IMR-90 (cell line): Measurements from ENCODE around the gene FSTL5. TPM values are rescaled to one million over a fixed set of nuclear protein-coding genes. Genes with fewer than 3 reads are reported as not detected.

Experiments
- ATAC-seq: fragments of 200-7000 bp; cut with Tn5 transposase; 2 replicates; pipeline ENCODE4 v1.9.1; 2020; ENCODE audit warnings: low read depth, mild to moderate bottlenecking, moderate library complexity
- BruUV-seq: library from RNA; stranded (reverse); fragments of 400-500 nt; replicated peaks from 2 replicates; lab custom pipeline; 2021; lab: Mats Ljungman, UMichigan
- CTCF ChIA-PET: fragments of 300-600 bp; formaldehyde crosslinking; extraction: SDS; loops from one replicate; lab custom pipeline; 2021; ENCODE audit warnings: antibody characterized with exemption; lab: Yijun Ruan, JAX
- POLR2A ChIA-PET: fragments of 300-600 bp; sonication (Branson Sonifier 250); formaldehyde crosslinking; loops from one replicate; lab custom pipeline; 2022; ENCODE audit warnings: antibody characterized with exemption; ENCODE audit not compliant: unreplicated experiment; lab: Charles Lee
- DNase-seq: peaks from one replicate; pipeline ENCODE4 v3.0.0; 2013
- H2AFZ ChIP-seq: replicated peaks from 2 replicates; pipeline ENCODE3; 2013; ENCODE audit warnings: low read length, mild to moderate bottlenecking; ENCODE audit not compliant: poor library complexity
- H2AK5ac ChIP-seq: 2 replicates; pipeline ENCODE4 v1.6.1; 2013; ENCODE audit warnings: low read depth, low read length, inconsistent platforms
- H2AK9ac ChIP-seq: replicated peaks from 2 replicates; pipeline ENCODE3; 2013; ENCODE audit warnings: mild to moderate bottlenecking, low read depth, low read length, moderate library complexity; ENCODE audit not compliant: poor library complexity
- H2BK120ac ChIP-seq: 2 replicates; pipeline ENCODE4 v1.6.1; 2013; ENCODE audit warnings: low read depth, low read length, inconsistent platforms
- H2BK15ac ChIP-seq: 3 replicates; pipeline ENCODE4 v1.6.1; 2013; ENCODE audit warnings: low read depth, low read length, inconsistent platforms
- H2BK20ac ChIP-seq: 2 replicates; pipeline ENCODE4 v1.6.1; 2013; ENCODE audit warnings: low read depth, mild to moderate bottlenecking, inconsistent platforms, low read length, moderate library complexity
- H2BK5ac ChIP-seq: 2 replicates; pipeline ENCODE4 v1.6.1; 2013; ENCODE audit warnings: mild to moderate bottlenecking, low read depth, low read length, inconsistent platforms; ENCODE audit not compliant: poor library complexity, severe bottlenecking
- H3K14ac ChIP-seq: replicated peaks from 2 replicates; pipeline ENCODE4 v1.6.1; 2013; ENCODE audit warnings: low read depth, low read length, inconsistent platforms
- H3K18ac ChIP-seq: 2 replicates; pipeline ENCODE4 v1.6.1; 2013; ENCODE audit warnings: low read depth, low read length, control low read depth
- H3K23ac ChIP-seq: 2 replicates; pipeline ENCODE4 v1.6.1; 2013; ENCODE audit warnings: low read depth, low read length, inconsistent platforms
- H3K27ac ChIP-seq: 2 replicates; pipeline ENCODE4 v1.5.1; 2013; ENCODE audit warnings: mild to moderate bottlenecking, control low read depth, low read length; ENCODE audit not compliant: insufficient read depth
- H3K27me3 ChIP-seq: 2 replicates; pipeline ENCODE4 v1.6.1; 2013; ENCODE audit warnings: low read length; ENCODE audit not compliant: control insufficient read depth, insufficient read depth
- H3K36me3 ChIP-seq: 2 replicates; pipeline ENCODE4 v1.6.1; 2013; ENCODE audit warnings: low read length, mixed read lengths; ENCODE audit not compliant: control insufficient read depth, insufficient read depth
- H3K4ac ChIP-seq: 2 replicates; pipeline ENCODE4 v1.6.1; 2013; ENCODE audit warnings: low read depth, low read length, inconsistent platforms
- H3K4me1 ChIP-seq: 2 replicates; pipeline ENCODE4 v1.6.1; 2013; ENCODE audit warnings: low read length, mixed read lengths; ENCODE audit not compliant: control insufficient read depth, insufficient read depth
- H3K4me2 ChIP-seq: 2 replicates; pipeline ENCODE4 v1.6.1; 2013; ENCODE audit warnings: low read depth, mild to moderate bottlenecking, control low read depth, low read length, moderate library complexity
- H3K4me3 ChIP-seq: 2 replicates; pipeline ENCODE4 v1.5.1; 2013; ENCODE audit warnings: low read depth, mild to moderate bottlenecking, control low read depth, low read length, moderate library complexity; ENCODE audit not compliant: insufficient read depth
- H3K56ac ChIP-seq: 2 replicates; pipeline ENCODE4 v1.6.1; 2013; ENCODE audit warnings: low read length, inconsistent platforms; ENCODE audit not compliant: insufficient read depth; ENCODE audit errors: extremely low read depth
- H3K79me1 ChIP-seq, 2 experiments: 2 replicates each; pipeline ENCODE4 v1.6.1; 2013; ENCODE audit warnings: low read length in 2 of 2, inconsistent platforms in 1 of 2, low read depth in 1 of 2
- H3K9ac ChIP-seq: 2 replicates; pipeline ENCODE4 v1.6.1; 2013; ENCODE audit warnings: low read depth, low read length, control low read depth
- H3K9me1 ChIP-seq: 2 replicates; pipeline ENCODE4 v1.6.1; 2013; ENCODE audit warnings: low read length, inconsistent platforms; ENCODE audit not compliant: insufficient read depth
- H3K9me3 ChIP-seq: 2 replicates; pipeline ENCODE4 v1.6.1; 2013; ENCODE audit warnings: low read length; ENCODE audit not compliant: control insufficient read depth, insufficient read depth
- H4K20me1 ChIP-seq: 2 replicates; pipeline ENCODE4 v1.6.1; 2013; ENCODE audit warnings: low read length, inconsistent platforms; ENCODE audit not compliant: insufficient read depth
- H4K5ac ChIP-seq: 2 replicates; pipeline ENCODE4 v1.6.1; 2013; ENCODE audit warnings: mild to moderate bottlenecking, low read depth, low read length, control low read depth
- H4K8ac ChIP-seq, 2 experiments: 2 replicates each; pipeline ENCODE4 v1.6.1; 2013; ENCODE audit warnings: low read depth in 2 of 2, low read length in 2 of 2, control low read depth in 1 of 2, inconsistent platforms in 1 of 2
- H4K91ac ChIP-seq: 2 replicates; pipeline ENCODE4 v1.6.1; 2013; ENCODE audit warnings: low read depth, low read length, inconsistent platforms; ENCODE audit not compliant: insufficient read depth
- BHLHE40 ChIP-seq: fragments of 150-350 bp; IDR thresholded peaks from 2 replicates; pipeline ENCODE4 v1.6.1; 2016; ENCODE audit warnings: mild to moderate bottlenecking, low read depth, low read length
- CEBPB ChIP-seq: IDR thresholded peaks from 2 replicates; pipeline ENCODE4 v1.6.1; 2012; ENCODE audit warnings: low read depth, low read length, improper control_type of control experiment
- CHD1 ChIP-seq: IDR thresholded peaks from 2 replicates; pipeline ENCODE4 v1.6.1; 2012; ENCODE audit warnings: low read depth, low read length, improper control_type of control experiment
- CTCF ChIP-seq: conservative IDR thresholded peaks from 2 replicates; pipeline ENCODE4 v1.5.1; 2012; ENCODE audit warnings: mild to moderate bottlenecking, low read depth, low read length, improper control_type of control experiment
- ELK1 ChIP-seq: fragments of 150-350 bp; IDR thresholded peaks from 2 replicates; pipeline ENCODE4 v1.6.1; 2016; ENCODE audit warnings: low read depth, mild to moderate bottlenecking, low read length, moderate library complexity, borderline replicate concordance
- FOS ChIP-seq: fragments of 150-350 bp; IDR thresholded peaks from 2 replicates; pipeline ENCODE4 v1.6.1; 2016; ENCODE audit warnings: low read depth, low read length
- MAFK ChIP-seq: IDR thresholded peaks from 2 replicates; pipeline ENCODE4 v1.6.1; 2012; ENCODE audit warnings: low read depth, low read length, improper control_type of control experiment
- MAZ ChIP-seq: IDR thresholded peaks from 2 replicates; pipeline ENCODE4 v1.6.1; 2012; ENCODE audit warnings: low read depth, mild to moderate bottlenecking, low read length, improper control_type of control experiment, moderate library complexity, borderline replicate concordance
- MXI1 ChIP-seq: IDR thresholded peaks from 2 replicates; pipeline ENCODE4 v1.6.1; 2012; ENCODE audit warnings: low read depth, mild to moderate bottlenecking, low read length, moderate library complexity, borderline replicate concordance
- RCOR1 ChIP-seq: IDR thresholded peaks from 2 replicates; pipeline ENCODE4 v1.6.1; 2012; ENCODE audit warnings: mild to moderate bottlenecking, low read length, improper control_type of control experiment; ENCODE audit not compliant: insufficient replicate concordance
- RFX5 ChIP-seq: IDR thresholded peaks from 2 replicates; pipeline ENCODE4 v1.8.0; 2012; ENCODE audit warnings: low read depth, mild to moderate bottlenecking, low read length, moderate library complexity
- SMC3 ChIP-seq: fragments of 150-350 bp; IDR thresholded peaks from 2 replicates; pipeline ENCODE4 v1.6.1; 2016; ENCODE audit warnings: low read depth, mild to moderate bottlenecking, antibody characterized with exemption, low read length, moderate library complexity
- USF2 ChIP-seq: fragments of 150-350 bp; IDR thresholded peaks from 2 replicates; pipeline ENCODE4 v1.6.1; 2017; ENCODE audit warnings: mild to moderate bottlenecking, antibody characterized with exemption, low read length, low read depth
- WGBS, 2 experiments: methylation state at CpG; one replicate each; pipeline versions ENCODE4 v1.1.5 to v1.1.7; 2013; ENCODE audit warnings: missing lambda C conversion rate in 2 of 2; ENCODE audit not compliant: insufficient read length in 1 of 2; ENCODE audit errors: extremely low coverage in 2 of 2; 5-methylcytosine and 5-hydroxymethylcytosine counted together
- dilution Hi-C: fragments of 300-500 bp; cut with HindIII; formaldehyde crosslinking; loops from one replicate; pipeline ENCODE4 v1.14.3; 2018; ENCODE audit warnings: low sequenced_read_pairs; ENCODE audit not compliant: unreplicated experiment
- in situ Hi-C: fragments of 300-500 bp; cut with MboI; formaldehyde crosslinking; loops from 3 replicates; pipeline ENCODE4 v1.14.3; 2019; ENCODE audit warnings: low sequenced_read_pairs, inconsistent platforms, mixed read lengths
- intact Hi-C: fragments of 100-400 bp; cut with micrococcal nuclease; formaldehyde crosslinking; loops from 2 replicates; pipeline ENCODE4 v1.10.0; 2022
- polyA plus RNA-seq, 3 experiments: library from polyadenylated mRNA; depleted of rRNA; stranded (reverse); fragments of >200 nt; gene quantifications; 2 replicates each; pipeline ENCODE4 v1.2.3, GENCODE V29; 2012; ENCODE audit warnings: low replicate concordance in 1 of 3
- total RNA-seq: library from RNA; depleted of rRNA; stranded (reverse); fragments of >200 nt; gene quantifications from 2 replicates; pipeline ENCODE4 v1.2.3, GENCODE V29; 2012

FSTL5 gene
- total and polyA plus RNA-seq, 2 of the 4 experiments (the other 2 are of a cell fraction), result under 0.01 TPM; not detected in 1

GRCh38 chr4:161428180-161428965 is 735.4 kb downstream of the FSTL5 start:
- H2BK15ac ChIP-seq, result no peak overlapping the region
- no peaks in the 10 kb centered on the region for H3K79me1 ChIP-seq
- no peak overlapping the region for H2BK20ac ChIP-seq
- H3K4ac ChIP-seq, result no peak overlapping the region
- WGBS, 2 experiments, result 40% methylated on average over 1 of the region's 13 CpGs; no CpG with 5 or more reads in 1 of the 2 experiments
- H4K20me1 ChIP-seq, result no peaks in the 10 kb centered on the region
- H3K9me3 ChIP-seq, result peaks cover 9% of the 10 kb centered on the region; the same call in 1 of the 2 replicates
- no peak overlapping the region for H3K27ac ChIP-seq
- no peak overlapping the region for H3K4me3 ChIP-seq
- no peaks in the 10 kb centered on the region for H3K9me1 ChIP-seq
- H2AK9ac ChIP-seq, result no peak overlapping the region
- H3K4me2 ChIP-seq, result no peak overlapping the region
- H3K27me3 ChIP-seq, result no peaks in the 10 kb centered on the region
- H3K56ac ChIP-seq, result no peak overlapping the region
- H3K9ac ChIP-seq, result no peak overlapping the region
- no peak for ATAC-seq
- TF ChIP-seq RFX5 (no peak), MXI1 (no peak), BHLHE40 (no peak), CTCF (no peak), CHD1 (no peak), MAZ (no peak), CEBPB (no peak), MAFK (no peak), SMC3 (no peak), FOS (no peak), USF2 (no peak), ELK1 (no peak), RCOR1 (no peak)
- H3K14ac ChIP-seq, result no peak overlapping the region
- in situ Hi-C loops (no loop called here), dilution Hi-C loops (no loop called here), intact Hi-C loops (no loop called here)
- H2AFZ ChIP-seq, result no peak overlapping the region
- no peak overlapping the region for H4K5ac ChIP-seq
- no peaks in the 10 kb centered on the region for H3K4me1 ChIP-seq
- no peak overlapping the region for H3K18ac ChIP-seq
- no peak overlapping the region for H2AK5ac ChIP-seq
- CTCF ChIA-PET, result no interaction called here
- no peak overlapping the region for H3K23ac ChIP-seq
- no TSS peak for BruUV-seq
- H3K36me3 ChIP-seq, result no peaks in the 10 kb centered on the region
- POLR2A ChIA-PET, result no interaction called here
- H2BK5ac ChIP-seq, result no peak overlapping the region
- no peak overlapping the region for H4K91ac ChIP-seq
- no peak overlapping the region for H2BK120ac ChIP-seq
- no peak for DNase-seq
- H4K8ac ChIP-seq, result no peak overlapping the region
